B cell (primary cell): ENCODE data around the gene ZNF652. TPM values are rescaled to one million over a fixed set of nuclear protein-coding genes. Genes with fewer than 3 reads are reported as not detected.

ENCODE experiments used
- ATAC-seq: fragments of 200-7000 bp; cut with Tn5 transposase; one replicate; pipeline ENCODE4 v1.10.0; 2021; ENCODE audit warnings: low read depth, mild to moderate bottlenecking, moderate number of reproducible peaks, moderate library complexity
- CTCF ChIA-PET: fragments of 350-600 bp; sonication (Branson Sonifier 250); formaldehyde crosslinking; loops from one replicate; lab custom pipeline; 2021; ENCODE audit warnings: antibody characterized with exemption, inconsistent platforms; lab: Charles Lee
- POLR2A ChIA-PET: fragments of 350-600 bp; sonication (Branson Sonifier 250); formaldehyde crosslinking; loops from one replicate; lab custom pipeline; 2021; ENCODE audit warnings: antibody characterized with exemption; lab: Charles Lee
- DNase-seq: peaks from one replicate; pipeline ENCODE4 v3.0.0; 2013
- H2AFZ ChIP-seq: 2 replicates; pipeline ENCODE4 v1.6.1; 2012; ENCODE audit warnings: mild to moderate bottlenecking, low read depth, low read length; ENCODE audit not compliant: insufficient read depth, poor library complexity, severe bottlenecking
- H3K27ac ChIP-seq, 2 donors: 1 replicate in 1 of 2; 2 replicates in 1 of 2; pipeline ENCODE4 v1.5.1; 2012 to 2013; ENCODE audit warnings: low read length in 2 of 2, mild to moderate bottlenecking in 2 of 2, moderate library complexity in 1 of 2
- H3K27me3 ChIP-seq, 4 experiments: fragments of 200-600 bp in 1 of 4; sonication (generic) in 1 of 4; replicated peaks in 1 of 4; 1 replicate in 2 of 4; 2 replicates in 2 of 4; pipeline versions ENCODE4 v1.6.1 to v1.7.0; 2013 to 2016; ENCODE audit warnings: low read length in 3 of 4, mild to moderate bottlenecking in 2 of 4, mixed read lengths in 1 of 4, moderate library complexity in 1 of 4; ENCODE audit not compliant: insufficient read depth in 4 of 4, control insufficient read depth in 3 of 4; ENCODE audit errors: control extremely low read depth in 1 of 4
- H3K36me3 ChIP-seq, 2 experiments: replicated peaks in 1 of 2; 1 replicate in 1 of 2; 2 replicates in 1 of 2; pipeline versions ENCODE4 v1.6.1 to v1.7.1; 2013; ENCODE audit warnings: low read length in 1 of 2; ENCODE audit not compliant: insufficient read depth in 2 of 2, control insufficient read depth in 1 of 2; ENCODE audit errors: control extremely low read depth in 1 of 2, extremely low read depth in 1 of 2
- H3K4me1 ChIP-seq, 2 donors: fragments of 200-600 bp in 1 of 2; sonication (generic) in 1 of 2; 1 replicate in 1 of 2; 2 replicates in 1 of 2; pipeline versions ENCODE4 v1.5.1 to v1.6.1; 2013 to 2017; ENCODE audit warnings: low read length in 2 of 2; ENCODE audit not compliant: control insufficient read depth in 2 of 2, insufficient read depth in 2 of 2
- H3K4me2 ChIP-seq: replicated peaks from 2 replicates; pipeline ENCODE3; 2012; ENCODE audit warnings: mild to moderate bottlenecking, low read depth, low read length; ENCODE audit not compliant: poor library complexity, severe bottlenecking
- H3K4me3 ChIP-seq, 5 experiments: fragments of 200-600 bp in 1 of 5; sonication (generic) in 1 of 5; 1 replicate in 3 of 5; 2 replicates in 2 of 5; pipeline versions ENCODE4 v1.5.1 to v1.7.0; 2011 to 2016; ENCODE audit warnings: low read length in 4 of 5, mild to moderate bottlenecking in 4 of 5, low read depth in 2 of 5, control low read depth in 1 of 5, moderate library complexity in 1 of 5; ENCODE audit not compliant: insufficient read depth in 1 of 5; ENCODE audit errors: control extremely low read depth in 1 of 5, extremely low read depth in 1 of 5
- H3K79me2 ChIP-seq: fragments of 200-600 bp; sonication (generic); one replicate; pipeline ENCODE4 v1.6.0; 2016; ENCODE audit warnings: low read length; ENCODE audit not compliant: control insufficient read depth, insufficient read depth
- H3K9ac ChIP-seq: fragments of 200-600 bp; sonication (generic); 2 replicates; pipeline ENCODE4 v1.6.1; 2017; ENCODE audit warnings: mild to moderate bottlenecking, low read length, moderate library complexity
- H3K9me3 ChIP-seq, 3 donors: one replicate each; pipeline versions ENCODE4 v1.6.1 to v1.7.1; 2013; ENCODE audit warnings: low read length in 2 of 3; ENCODE audit not compliant: control insufficient read depth in 2 of 3, insufficient read depth in 1 of 3; ENCODE audit errors: control extremely low read depth in 1 of 3
- H4K20me1 ChIP-seq: 2 replicates; pipeline ENCODE4 v1.6.0; 2012; ENCODE audit warnings: mild to moderate bottlenecking, low read length; ENCODE audit not compliant: insufficient read depth, control insufficient read depth, poor library complexity, severe bottlenecking
- H3K27ac Mint-ChIP-seq: one replicate; pipeline ENCODE4 v1.8.0; 2021; ENCODE audit warnings: mixed read lengths
- H3K27me3 Mint-ChIP-seq: one replicate; pipeline ENCODE4 v1.8.0; 2021; ENCODE audit warnings: mixed read lengths
- H3K4me1 Mint-ChIP-seq: one replicate; pipeline ENCODE4 v1.8.0; 2021; ENCODE audit warnings: mixed read lengths
- H3K4me3 Mint-ChIP-seq: one replicate; pipeline ENCODE4 v1.8.0; 2021; ENCODE audit warnings: mixed read lengths
- H3K9me3 Mint-ChIP-seq: one replicate; pipeline ENCODE4 v1.8.0; 2022; ENCODE audit warnings: mixed read lengths; ENCODE audit not compliant: insufficient read depth
- CTCF ChIP-seq: fragments of 200-600 bp; IDR thresholded peaks from one replicate; pipeline ENCODE4 v1.8.0; 2022; ENCODE audit warnings: antibody characterized with exemption, mild to moderate bottlenecking
- EZH2 ChIP-seq: IDR thresholded peaks from 2 replicates; pipeline ENCODE4 v1.6.1; 2012; ENCODE audit warnings: borderline replicate concordance, low read depth, mild to moderate bottlenecking, moderate library complexity, low read length; ENCODE audit not compliant: insufficient read depth, poor library complexity, severe bottlenecking
- WGBS: methylation state at CpG from one replicate; pipeline ENCODE4 v1.1.5; 2013; ENCODE audit warnings: missing lambda C conversion rate; ENCODE audit not compliant: insufficient coverage; 5-methylcytosine and 5-hydroxymethylcytosine counted together
- intact Hi-C: fragments of 100-400 bp; cut with micrococcal nuclease; formaldehyde crosslinking; loops from one replicate; pipeline ENCODE4 v1.10.0; 2022
- polyA plus RNA-seq: library from polyadenylated mRNA; depleted of rRNA; stranded (reverse); fragments of >200 nt; gene quantifications from 2 replicates; pipeline ENCODE4 v1.2.3, GENCODE V29; 2012
- total RNA-seq, 2 donors: library from RNA; stranded (reverse); fragments of 120-200 nt in 1 of 2; gene quantifications; 1 replicate in 1 of 2; 2 replicates in 1 of 2; pipeline versions ENCODE4 v1.2.3 to v1.2.4, GENCODE V29; 2013 to 2022

The ZNF652 gene
- total and polyA plus RNA-seq, 2 donors (not counting 1 experiment from before 2014, with no cell fraction given): 19.4 to 86.2 TPM

DNA sequence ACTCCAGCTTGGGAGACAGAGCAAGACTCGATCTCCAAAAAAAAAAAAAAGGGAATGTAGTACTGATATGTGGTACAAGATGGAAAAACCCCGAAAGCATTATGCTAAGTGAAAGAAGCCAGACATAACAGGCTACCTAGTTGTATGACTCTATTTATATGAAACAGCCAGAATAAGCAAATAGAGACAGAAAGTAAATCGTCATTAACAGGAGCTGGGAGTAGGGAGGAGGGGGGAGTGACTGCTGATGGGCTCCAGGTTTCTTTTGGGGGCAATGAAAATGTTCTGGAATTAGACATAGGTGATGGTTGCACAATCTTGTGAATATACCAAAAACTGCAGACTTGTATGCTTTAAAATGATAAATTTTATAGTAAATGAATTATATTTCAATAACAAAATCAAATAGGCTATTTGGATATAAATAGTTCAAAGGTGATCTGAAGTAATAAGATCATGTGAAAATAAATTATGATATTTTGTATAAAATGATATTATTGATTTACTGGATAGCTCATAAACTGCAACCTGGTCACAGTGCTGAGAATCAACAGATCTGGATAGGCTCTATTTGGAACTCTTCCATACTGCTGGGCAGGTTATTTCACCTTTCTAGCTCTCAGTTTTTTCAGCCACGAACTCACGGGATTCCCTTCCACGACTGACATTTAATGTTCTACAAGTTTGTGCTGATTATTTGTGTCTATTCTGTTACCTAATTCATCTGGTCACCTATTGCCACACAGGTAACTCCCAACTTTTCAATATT lies 27.1 kb downstream of the ZNF652 start:
- 100% methylated on average over 2 of the region's 6 CpGs for WGBS
- ChIA-PET POLR2A (interaction anchor here (0.6 kb wide), 1 partner anchor 1005 kb away, joined by 3 read pairs; no protein-coding TSS in a partner anchor), CTCF (interaction anchor here (0.6 to 1.2 kb wide), 2 partner anchors 15 to 19 kb away, joined by 3 read pairs; no protein-coding TSS in a partner anchor)
- intact Hi-C loops: no loop called here
- no peak overlapping the region for H2AFZ ChIP-seq
- DNase-seq (no peak), ATAC-seq (no peak)
- H3K79me2 ChIP-seq: peaks cover 94% of the 10 kb centered on the region
- no peak overlapping the region for H3K4me3 ChIP-seq
- H3K27ac ChIP-seq: no peak overlapping the region
- no peak overlapping the region for H3K4me2 ChIP-seq
- Mint-ChIP-seq H3K9me3 (no peaks in the 10 kb centered on the region), H3K4me1 (peaks cover 38% of the 10 kb centered on the region), H3K27me3 (no peaks in the 10 kb centered on the region), H3K4me3 (no peak overlapping the region), H3K27ac (no peak overlapping the region)
- no peaks in the 10 kb centered on the region for H3K27me3 ChIP-seq
- peaks cover 9 to 12% of the 10 kb centered on the region in 2 donors for H3K4me1 ChIP-seq
- H3K36me3 ChIP-seq: no peaks in the 10 kb centered on the region
- H4K20me1 ChIP-seq: peaks cover 61% of the 10 kb centered on the region
- TF ChIP-seq CTCF: no peak
- no peak for TF ChIP-seq EZH2
- no peak overlapping the region for H3K9ac ChIP-seq
- H3K9me3 ChIP-seq: no peaks in the 10 kb centered on the region

DNA sequence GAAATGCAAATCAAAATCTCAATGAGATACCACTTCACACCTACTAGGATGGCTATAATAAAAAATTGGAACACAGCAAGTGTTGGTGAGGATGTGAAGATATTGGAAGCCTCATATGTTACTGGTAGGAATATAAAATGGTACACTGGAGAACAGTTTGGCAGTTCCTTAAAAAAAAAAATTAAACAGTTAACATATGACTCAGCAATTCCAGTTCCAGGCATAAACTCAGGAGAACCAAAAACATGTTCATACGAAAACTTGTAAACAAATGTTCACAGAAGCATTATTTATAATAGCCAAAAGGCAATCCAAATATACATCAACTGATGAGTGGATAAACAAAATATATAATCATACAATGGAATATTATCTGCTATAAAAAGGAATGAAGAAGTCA lies 28.2 kb downstream of the ZNF652 start:
- intact Hi-C loops: no loop called here
- ChIA-PET POLR2A (no interaction called here), CTCF (no interaction called here)
- no CpG with 5 or more reads among the region's 1 CpG for WGBS
- Histone ChIP-seq H3K4me1 (peaks cover 11% of the 10 kb centered on the region in 2 donors), H3K27ac (no peak overlapping the region), H4K20me1 (peaks cover 56% of the 10 kb centered on the region), H3K27me3 (no peaks in the 10 kb centered on the region), H3K4me2 (no peak overlapping the region), H3K36me3 (no peaks in the 10 kb centered on the region), H3K4me3 (no peak overlapping the region), H3K79me2 (peaks cover 93% of the 10 kb centered on the region), H3K9me3 (no peaks in the 10 kb centered on the region), H3K9ac (no peak overlapping the region), H2AFZ (no peak overlapping the region)
- TF ChIP-seq EZH2: no peak
- TF ChIP-seq CTCF: no peak
- Mint-ChIP-seq H3K4me1 (peaks cover 40% of the 10 kb centered on the region), H3K27me3 (no peaks in the 10 kb centered on the region), H3K9me3 (no peaks in the 10 kb centered on the region), H3K27ac (no peak overlapping the region), H3K4me3 (no peak overlapping the region)
- DNase-seq (no peak), ATAC-seq (no peak)
